H1 (cell line): ENCODE data around the gene LYPD6. TPM values are rescaled to one million over a fixed set of nuclear protein-coding genes. Genes with fewer than 3 reads are reported as not detected.

ENCODE experiments used
- CBX8 ChIP-seq: fragments of 300-800, 300-1000 bp; sonication (generic); IDR thresholded peaks from 2 replicates; pipeline ENCODE4 v1.7.1; 2016; ENCODE audit warnings: low read depth, low read length, borderline replicate concordance
- CHD7 ChIP-seq: fragments of 300-600 bp; sonication (generic); IDR thresholded peaks from 2 replicates; pipeline ENCODE4 v1.7.1; 2012; ENCODE audit warnings: low read length, moderate library complexity, mild to moderate bottlenecking, inconsistent platforms; ENCODE audit not compliant: insufficient replicate concordance
- CTBP2 ChIP-seq: IDR thresholded peaks from 2 replicates; pipeline ENCODE4 v1.7.0; 2011; ENCODE audit warnings: borderline replicate concordance, mild to moderate bottlenecking, moderate library complexity, mixed read lengths, low read length; ENCODE audit not compliant: insufficient read depth, insufficient read length
- FOSL1 ChIP-seq: IDR thresholded peaks from 2 replicates; pipeline ENCODE4 v1.6.1; 2011; ENCODE audit warnings: mild to moderate bottlenecking, low read depth, low read length, moderate library complexity; ENCODE audit not compliant: insufficient read depth
- JUND ChIP-seq: IDR thresholded peaks from 2 replicates; pipeline ENCODE4 v1.6.1; 2011; ENCODE audit warnings: mild to moderate bottlenecking, improper control_type of control experiment, low read length
- KDM4A ChIP-seq: IDR thresholded peaks from one replicate; pipeline ENCODE4 v1.7.1; 2012; ENCODE audit warnings: low read depth, mild to moderate bottlenecking, moderate library complexity, low read length, inconsistent platforms; ENCODE audit not compliant: severe bottlenecking
- RBBP5 ChIP-seq: IDR thresholded peaks from 2 replicates; pipeline ENCODE4 v1.7.1; 2012; ENCODE audit warnings: low read depth, mild to moderate bottlenecking, inconsistent platforms, low read length, moderate library complexity, borderline replicate concordance
- SIN3A ChIP-seq, 2 experiments: IDR thresholded peaks in 1 of 2; conservative IDR thresholded peaks in 1 of 2; 2 replicates each; pipeline ENCODE4 v1.6.1; 2011 to 2012; ENCODE audit warnings: low read length in 2 of 2, improper control_type of control experiment in 1 of 2, low read depth in 1 of 2, mild to moderate bottlenecking in 1 of 2
- SP4 ChIP-seq: IDR thresholded peaks from 2 replicates; pipeline ENCODE4 v1.6.1; 2012; ENCODE audit warnings: low read length, inconsistent platforms
- YY1 ChIP-seq: IDR thresholded peaks from 2 replicates; pipeline ENCODE4 v1.6.1; 2011; ENCODE audit warnings: low read depth, mild to moderate bottlenecking, low read length
- polyA plus RNA-seq, 7 experiments: library from polyadenylated mRNA; depleted of rRNA in 3 of 7; stranded (reverse) in 5 of 7; unstranded in 2 of 7; fragments of >200 nt in 5 of 7; fragments of 200-250 nt in 2 of 7; gene quantifications; 1 replicate in 5 of 7; 2 replicates in 1 of 7; 4 replicates in 1 of 7; pipeline versions ENCODE4 v1.2.1 to v1.2.3, GENCODE V29; 2011 to 2013; ENCODE audit warnings: missing spikeins in 2 of 7, mixed read lengths in 2 of 7
- total RNA-seq: library from RNA; stranded (reverse); fragmentation: NEBNext Ultra II Directional; extraction: Animal tissue kit (Norgen Biotek cat#: 25700); gene quantifications from 2 replicates; pipeline ENCODE4 v1.2.1, GENCODE V29; 2021

The LYPD6 gene
- total and polyA plus RNA-seq, 2 of the 8 experiments (the other 6 are each of a cell fraction or from before 2014, with no cell fraction given): 5.6 to 8.9 TPM

GRCh38 chr2:149423630-149424029, 93.2 kb downstream of the LYPD6 start (continued):
- TF ChIP-seq CHD7: no peak
- no peak for TF ChIP-seq CTBP2
- no peak for TF ChIP-seq KDM4A
- TF ChIP-seq SIN3A (conservative IDR thresholded peaks at IDR 0.05 in 1 of 2, IDR thresholded peaks at IDR 0.05 in 1 of 2; ENCODE audit: low read depth in 1 of 2, low read length in 2 of 2): no peak
- no peak for TF ChIP-seq CBX8
- no peak for TF ChIP-seq JUND
- TF ChIP-seq FOSL1: no peak
- no peak for TF ChIP-seq SP4
- TF ChIP-seq YY1: no peak
- TF ChIP-seq RBBP5: no peak
